GM21529 (cell line): ENCODE data around the gene OSGEP.
"Not testable (repeated sequence)": the region's sequence is repeated elsewhere in the genome, so short reads cannot be mapped to it uniquely, and the experiment has no call there.

ENCODE experiments used
- ATAC-seq: cut with Tn5 transposase; IDR thresholded peaks from one replicate; pipeline ENCODE4 v1.9.1; 2021; ENCODE audit not compliant: unreplicated experiment

The OSGEP gene

DNA sequence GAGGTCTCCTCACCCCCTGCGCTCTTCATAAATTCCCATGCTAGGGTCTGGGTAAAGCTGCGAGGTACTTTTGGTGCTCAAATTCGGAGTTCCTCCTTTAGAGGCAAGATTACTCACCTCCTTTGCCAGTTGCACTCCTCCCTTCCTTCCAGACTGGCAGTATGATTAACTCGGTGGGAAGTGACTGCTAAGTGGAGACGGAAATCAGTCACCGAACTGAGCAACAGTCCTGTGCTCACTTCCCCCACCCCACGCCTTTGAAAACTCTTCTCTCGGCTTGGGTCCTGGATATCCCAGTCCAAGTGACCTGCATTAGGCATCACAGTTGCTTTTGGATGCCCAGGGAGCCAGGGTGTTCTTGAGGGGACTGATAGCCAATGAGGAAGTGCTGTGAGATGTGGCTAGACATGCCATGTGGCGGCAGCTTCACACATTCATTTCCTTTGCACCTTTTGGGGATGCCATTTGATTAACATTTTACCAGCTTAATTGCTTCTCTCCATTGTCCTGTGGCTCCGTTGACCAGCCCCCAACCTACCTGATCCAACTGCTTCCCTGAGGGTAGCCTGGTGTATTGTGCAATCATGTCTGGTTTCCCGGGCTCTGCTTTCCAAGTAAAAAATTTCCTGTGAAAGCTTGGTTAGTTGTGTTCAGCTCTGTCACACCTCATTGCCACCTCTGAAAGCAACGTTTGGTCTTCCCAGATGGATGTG is 15.4 kb upstream of the OSGEP start:
- peak; percentile 33 for ATAC-seq

DNA sequence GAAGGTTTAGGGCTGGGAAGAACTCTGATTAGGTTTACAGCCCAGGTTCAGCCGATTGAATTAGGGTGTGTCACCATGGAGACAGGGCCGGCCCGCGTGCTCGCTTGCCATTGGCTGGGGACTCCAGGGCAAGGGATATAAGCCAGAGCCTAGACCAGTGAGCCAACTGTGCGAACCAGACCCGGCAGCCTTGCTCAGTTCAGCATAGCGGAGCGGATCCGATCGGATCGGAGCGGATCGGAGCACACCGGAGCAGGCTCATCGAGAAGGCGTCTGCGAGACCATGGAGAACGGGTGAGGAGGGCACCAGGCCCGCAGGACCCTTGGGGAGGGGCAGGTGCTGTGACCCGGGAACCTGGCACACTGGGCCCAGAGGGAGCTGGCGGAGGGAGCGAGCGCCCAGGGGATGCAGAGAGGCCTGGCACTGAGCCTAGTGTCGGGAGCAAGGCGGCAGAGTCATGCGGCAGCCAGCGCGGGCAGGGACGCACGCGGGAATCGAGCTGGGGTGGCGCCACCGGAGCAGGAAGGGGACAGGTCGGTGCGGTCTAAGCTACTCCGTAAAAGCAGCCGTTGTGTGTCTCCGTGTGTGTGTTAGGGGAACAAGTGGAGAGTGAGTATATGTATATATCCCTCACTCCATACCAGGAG is 14.8 kb upstream of the OSGEP start, which contains the start of gene PNP:
PNP (plus strand) TSS at position 165 of the 648 bp plus-strand sequence; CDS start at position 284, 119 bp downstream.
- peak; percentile 95 for ATAC-seq

DNA sequence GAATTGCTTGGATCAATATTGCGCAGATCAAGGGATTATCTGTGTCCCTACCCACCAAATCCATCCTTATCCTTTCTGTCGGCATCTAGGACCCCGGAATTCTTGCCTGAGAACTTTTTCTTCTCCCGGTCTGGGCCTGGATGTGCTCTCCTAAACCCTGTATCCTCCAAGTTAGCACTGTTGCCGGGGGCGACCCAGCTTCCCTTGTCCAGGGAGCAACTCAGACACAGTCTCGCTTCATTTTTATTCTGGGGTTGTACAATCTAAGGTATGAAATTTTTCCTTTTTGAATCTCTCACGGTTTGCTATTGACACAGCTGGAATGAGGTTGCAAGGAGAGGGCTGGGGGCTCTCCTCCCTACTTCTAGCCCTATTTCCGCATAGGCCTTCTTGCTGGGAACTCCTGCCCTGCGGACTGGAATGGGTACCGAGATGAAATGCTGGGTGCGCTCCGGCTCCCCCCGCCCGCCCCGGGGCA is 14.2 kb upstream of the OSGEP start:
- ATAC-seq = no peak

DNA sequence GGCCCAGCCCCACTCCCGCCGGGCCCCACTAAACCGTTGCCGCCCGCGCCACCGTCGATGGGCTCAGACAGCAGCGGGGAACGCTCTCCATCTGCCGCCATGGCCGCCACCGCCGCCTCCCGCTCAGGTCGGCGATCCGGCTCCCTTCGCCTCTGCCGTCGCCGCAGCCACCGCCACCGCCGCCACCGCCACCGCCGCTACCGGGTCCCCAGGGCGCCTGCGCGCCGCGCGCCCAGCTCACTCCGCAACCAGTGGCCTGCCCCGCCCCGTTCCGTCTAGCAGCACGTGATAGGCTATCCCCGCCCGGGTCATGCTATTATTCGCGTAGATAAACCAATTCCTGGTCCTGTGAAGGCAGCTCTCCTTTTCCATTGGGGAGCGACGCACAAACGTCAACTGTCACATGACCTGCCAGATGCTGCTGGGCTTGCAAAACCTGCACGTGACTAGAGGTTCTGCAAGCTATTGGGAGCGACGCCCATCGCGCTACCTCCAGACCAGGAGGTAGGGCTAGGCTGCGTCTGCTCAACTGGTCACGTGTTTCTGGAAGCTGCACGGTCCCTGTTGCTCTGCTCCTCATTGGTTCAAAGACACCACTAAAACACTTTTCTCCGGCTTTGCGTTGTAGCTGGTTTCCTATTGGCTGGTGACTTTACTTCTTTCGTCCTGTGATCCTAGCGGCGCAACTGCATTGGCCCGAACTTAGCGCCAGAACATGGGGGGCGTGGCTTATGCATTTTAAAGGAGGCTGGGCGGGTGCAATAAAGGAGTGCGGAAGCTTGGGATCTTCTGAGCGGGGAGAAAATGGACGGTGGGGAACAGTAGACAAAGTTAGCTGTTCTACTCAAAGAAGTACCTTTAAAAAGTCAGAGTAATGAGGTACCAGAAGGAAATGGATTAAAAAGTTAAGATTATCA is 6.9 kb upstream of the OSGEP start, which contains the start of gene PIP4P1:
PIP4P1 (minus strand) TSS at position 210 of the 917 bp plus-strand sequence; CDS start at position 101, 109 bp downstream.
- ATAC-seq = peak; percentile 94

- ATAC-seq = peak; percentile 2
These were observed 6.0 kb upstream of the OSGEP start for GRCh38 chr14:20460458-20461224.

DNA sequence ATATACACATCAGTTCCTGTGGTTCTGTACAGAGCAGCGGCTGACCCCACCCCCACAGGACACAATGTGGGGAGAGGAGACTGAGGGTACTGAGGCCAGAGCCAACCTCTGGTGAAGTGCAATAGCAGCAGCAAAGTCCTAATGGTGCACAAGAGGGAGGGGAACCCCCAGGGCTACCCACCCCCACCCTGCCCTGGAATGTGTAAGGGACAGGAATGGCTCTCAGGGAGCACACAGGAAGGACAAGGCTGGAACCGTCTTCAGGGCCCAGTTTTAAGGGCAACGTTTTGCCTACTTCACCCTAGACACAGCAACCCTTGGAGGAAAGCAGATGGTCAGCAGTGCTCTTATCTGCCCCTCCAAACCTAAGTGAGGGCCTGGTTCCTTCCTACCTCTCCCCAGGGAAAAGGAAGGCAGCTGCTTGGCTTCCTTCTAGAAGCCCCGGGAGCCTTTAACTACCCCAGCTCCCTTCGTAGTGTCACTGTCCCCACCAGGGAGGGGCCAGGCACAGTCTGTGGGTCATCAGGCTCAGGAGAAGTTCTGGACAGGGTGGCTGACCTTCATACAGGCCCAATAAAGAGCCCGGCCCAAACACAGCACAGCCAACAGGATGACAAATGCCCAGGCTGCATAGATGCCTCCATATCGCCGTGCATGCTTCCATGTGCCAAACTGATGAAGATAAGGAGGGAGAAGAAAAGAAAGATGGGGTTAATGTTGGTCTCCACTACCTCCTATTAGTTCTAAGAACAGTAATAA is 3.6 kb upstream of the OSGEP start:
- no peak for ATAC-seq

DNA sequence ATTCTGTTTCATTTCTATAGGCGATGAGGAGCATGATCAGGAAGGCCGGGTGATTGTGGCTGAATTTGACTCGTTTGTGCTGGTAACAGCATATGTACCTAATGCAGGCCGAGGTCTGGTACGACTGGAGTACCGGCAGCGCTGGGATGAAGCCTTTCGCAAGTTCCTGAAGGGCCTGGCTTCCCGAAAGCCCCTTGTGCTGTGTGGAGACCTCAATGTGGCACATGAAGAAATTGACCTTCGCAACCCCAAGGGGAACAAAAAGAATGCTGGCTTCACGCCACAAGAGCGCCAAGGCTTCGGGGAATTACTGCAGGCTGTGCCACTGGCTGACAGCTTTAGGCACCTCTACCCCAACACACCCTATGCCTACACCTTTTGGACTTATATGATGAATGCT is 2.4 kb upstream of the OSGEP start:
- ATAC-seq = no peak

- peak; percentile 40 for ATAC-seq
These were observed 1.0 kb upstream of the OSGEP start for GRCh38 chr14:20455355-20456300.

DNA sequence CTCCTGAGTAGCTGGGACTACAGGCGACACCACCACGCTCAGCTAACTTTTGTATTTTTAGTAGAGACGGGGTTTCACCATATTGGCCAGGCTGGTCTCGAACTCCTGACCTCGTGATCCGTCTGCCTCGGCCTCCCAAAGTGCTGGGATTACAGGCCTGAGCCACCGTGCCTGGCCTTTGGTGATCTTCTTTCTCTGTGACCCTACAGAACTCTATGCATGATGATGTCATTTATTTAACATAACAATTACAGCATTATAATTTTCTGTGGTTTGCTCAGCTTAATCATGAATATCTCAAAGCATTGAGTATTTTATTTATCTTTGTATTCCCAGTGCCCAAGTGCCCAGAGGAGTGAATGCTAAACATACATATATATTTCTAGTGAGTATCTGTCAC is 1.8 kb downstream of the OSGEP start:
- not testable (repeated sequence) for ATAC-seq

DNA sequence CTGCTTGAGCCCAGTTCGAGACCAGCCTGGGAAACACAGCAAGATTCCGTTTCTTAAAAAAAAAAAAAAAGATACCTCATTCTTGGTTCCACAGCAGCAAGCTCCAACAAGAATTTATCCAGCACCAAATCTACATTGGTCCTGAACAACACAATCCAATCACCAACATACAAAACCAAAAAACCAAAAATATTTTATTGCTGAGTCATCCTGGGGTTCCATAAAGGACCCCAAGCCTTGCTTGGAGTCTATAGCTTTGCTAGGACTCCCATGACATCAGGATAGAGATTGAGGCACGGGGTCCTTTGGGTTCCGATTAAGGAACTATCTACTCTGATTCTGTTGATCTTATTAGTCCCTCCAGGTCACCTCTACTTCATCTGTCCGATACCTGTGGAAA is 7.7 kb downstream of the OSGEP start:
- no peak for ATAC-seq

- ATAC-seq = not testable (repeated sequence)
These were observed 11.0 kb downstream of the OSGEP start for GRCh38 chr14:20443650-20444049.

GRCh38 chr14:20441461-20441860 is 13.2 kb downstream of the OSGEP start:
- no peak for ATAC-seq

GRCh38 chr14:20440882-20441281 is 13.7 kb downstream of the OSGEP start:
- no peak for ATAC-seq

DNA sequence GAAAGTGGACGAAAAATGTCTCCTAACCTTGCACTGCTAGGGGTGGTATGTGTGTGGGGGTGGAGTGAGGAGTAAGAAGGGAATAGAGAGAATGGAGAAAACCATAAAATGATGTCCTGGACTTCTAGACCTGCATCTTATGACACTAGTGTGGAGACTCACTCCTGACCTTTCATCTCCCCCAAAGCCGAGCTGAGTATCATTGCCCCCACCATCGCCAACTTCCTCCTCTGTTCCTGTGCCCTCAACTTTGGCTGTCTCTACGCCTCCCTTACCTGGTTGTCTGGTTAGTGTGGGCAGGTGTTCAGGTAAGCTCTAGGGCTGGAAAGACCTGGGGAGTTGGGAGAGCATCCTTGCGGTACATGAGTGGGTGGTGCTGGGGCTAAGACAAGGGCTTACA is 14.1 kb downstream of the OSGEP start:
- no peak for ATAC-seq

DNA sequence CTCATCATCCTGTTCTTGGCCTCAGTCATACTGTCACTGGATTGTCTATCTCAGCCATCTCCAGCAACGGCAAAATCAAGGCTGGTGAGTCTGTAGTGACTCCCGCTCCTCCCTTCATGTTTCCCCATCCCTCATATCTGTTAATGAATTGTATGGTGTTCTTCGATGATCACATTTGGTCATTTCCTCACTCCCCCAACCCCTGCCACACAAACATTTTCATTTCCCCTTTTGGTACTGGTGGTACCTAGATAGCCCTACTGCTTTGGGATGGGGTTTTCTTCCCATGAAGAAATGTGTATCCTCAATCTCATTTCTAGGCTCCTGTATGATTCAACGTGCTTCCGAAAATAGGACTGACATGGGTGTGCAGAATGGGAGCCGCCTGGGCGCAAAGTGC is 15.9 kb downstream of the OSGEP start:
- ATAC-seq = no peak

- ATAC-seq = no peak
These were observed 18.3 kb downstream of the OSGEP start for GRCh38 chr14:20436363-20436755.

GRCh38 chr14:20435582-20436362 is 18.8 kb downstream of the OSGEP start, which contains the start of gene KLHL33:
Gene KLHL33 (minus strand): TSS chr14:20436166. CDS start chr14:20435811, 355 bp downstream.
- ATAC-seq = no peak
